Activated CD8-positive, alpha-beta memory T cell treated with anti-CD3 and anti-CD28 coated beads for 48 hours (primary cell): Measurements from ENCODE around the gene HMGN4.
"Not testable (repeated sequence)": the region's sequence is repeated elsewhere in the genome, so short reads cannot be mapped to it uniquely, and the experiment has no call there.

Experiments
- DNase-seq, 3 experiments: peaks; one replicate each; pipeline ENCODE4 v3.0.0-alpha.2; 2020; ENCODE audit warnings: low read depth in 2 of 3, low spot score in 2 of 3

HMGN4 gene

DNA sequence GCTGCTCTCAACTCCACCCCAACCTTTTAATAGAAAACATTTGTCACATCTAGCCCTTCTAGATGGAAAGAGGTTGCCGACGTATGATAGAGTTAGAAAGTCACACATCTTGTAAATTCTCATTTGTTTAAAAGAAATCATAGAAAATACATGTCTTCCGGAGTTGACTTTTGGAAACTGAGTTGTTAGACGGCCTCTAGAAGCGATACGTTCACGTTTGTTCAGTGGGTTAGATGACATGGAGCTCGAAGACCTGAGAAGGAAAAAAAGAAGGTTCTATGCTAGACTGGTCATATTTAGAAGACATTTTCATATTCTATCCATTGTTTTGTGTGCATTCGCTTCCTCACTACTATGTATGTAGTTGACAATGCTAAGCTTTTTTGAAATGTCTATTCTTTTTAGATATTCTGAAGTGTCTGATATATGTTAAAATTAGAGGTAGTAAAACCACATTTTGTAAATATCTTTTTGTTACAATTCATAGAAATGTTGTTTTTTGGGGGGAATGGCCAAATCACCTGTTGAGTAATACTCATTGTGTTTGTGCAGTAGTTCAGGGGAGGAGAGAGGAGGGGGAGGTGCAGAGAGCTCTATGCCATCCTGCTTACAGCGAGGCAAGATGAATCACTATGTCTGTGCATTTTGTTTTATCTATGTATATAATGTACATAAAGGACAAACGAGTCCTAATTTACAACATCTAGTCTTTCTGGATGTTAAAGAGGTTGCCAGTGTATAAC is 15.5 kb upstream of the HMGN4 start:
- not testable (repeated sequence) for DNase-seq

DNA sequence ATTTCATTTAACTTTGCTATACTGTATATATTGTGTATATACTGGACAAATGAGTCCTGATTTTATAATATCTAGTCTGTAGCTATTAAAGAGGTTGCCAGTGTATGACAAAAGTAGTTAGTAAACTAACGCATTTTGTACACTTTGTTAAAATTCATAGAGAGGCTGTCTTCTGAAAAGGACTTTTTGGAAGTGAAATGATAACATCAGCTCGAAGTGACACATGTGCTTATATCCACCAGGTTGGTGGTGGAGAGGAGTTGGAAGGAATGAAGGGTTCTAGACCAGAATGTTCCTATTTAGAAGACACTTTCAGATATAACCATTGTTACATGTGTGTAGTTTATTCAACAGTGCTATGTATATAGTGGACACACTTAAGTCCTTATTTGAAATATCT is 13.9 kb upstream of the HMGN4 start:
- not testable (repeated sequence) for DNase-seq

DNA sequence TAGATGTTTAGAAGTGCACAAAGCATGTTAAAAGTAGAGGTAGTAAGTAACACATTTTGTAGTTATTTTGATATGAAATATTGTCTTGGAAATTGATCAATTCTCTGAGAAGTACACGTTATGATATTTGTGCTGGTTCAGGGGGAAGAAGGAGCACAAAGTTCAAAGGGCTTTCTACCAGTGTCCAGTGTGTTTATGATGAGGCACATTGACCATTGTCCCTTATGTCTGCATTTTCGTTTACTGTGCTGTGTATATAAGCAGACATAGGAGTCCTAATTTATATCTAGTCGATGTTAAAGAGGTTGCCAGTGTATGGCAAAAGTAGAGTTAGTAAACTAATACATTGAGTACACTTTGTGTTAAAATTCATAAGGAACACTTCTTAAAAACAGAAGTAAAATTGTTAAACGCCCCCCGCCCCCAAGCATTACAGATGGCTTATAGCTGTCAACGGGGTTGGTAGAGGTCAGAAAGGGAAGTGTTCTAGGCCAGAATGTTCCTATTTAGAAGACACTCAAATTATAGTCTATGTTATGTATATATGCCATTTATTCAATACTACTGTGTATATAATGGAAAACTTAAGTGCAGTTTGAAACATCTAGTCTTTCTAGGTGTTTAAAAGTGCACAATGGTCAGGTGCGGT is 13.3 kb upstream of the HMGN4 start:
- no peak for DNase-seq

DNA sequence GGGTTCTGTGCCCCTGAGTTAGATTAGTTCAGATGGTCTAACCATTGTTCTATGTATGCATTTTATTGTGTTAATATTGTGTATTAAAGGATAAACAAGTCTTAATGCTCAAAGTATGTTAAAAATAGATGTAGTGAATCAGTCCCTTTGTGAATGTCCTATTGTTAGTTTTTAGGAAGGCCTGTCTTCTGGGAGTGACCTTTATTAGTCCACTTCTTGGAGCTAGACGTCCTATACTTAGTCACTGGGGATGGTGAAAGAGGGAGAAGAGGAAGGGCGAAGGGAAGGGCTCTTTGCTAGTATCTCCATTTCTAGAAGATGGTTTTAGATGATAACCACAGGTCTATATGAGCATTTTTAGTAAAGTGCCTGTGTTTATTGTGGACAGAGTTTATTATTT is 12.3 kb upstream of the HMGN4 start:
- no peak for DNase-seq

DNA sequence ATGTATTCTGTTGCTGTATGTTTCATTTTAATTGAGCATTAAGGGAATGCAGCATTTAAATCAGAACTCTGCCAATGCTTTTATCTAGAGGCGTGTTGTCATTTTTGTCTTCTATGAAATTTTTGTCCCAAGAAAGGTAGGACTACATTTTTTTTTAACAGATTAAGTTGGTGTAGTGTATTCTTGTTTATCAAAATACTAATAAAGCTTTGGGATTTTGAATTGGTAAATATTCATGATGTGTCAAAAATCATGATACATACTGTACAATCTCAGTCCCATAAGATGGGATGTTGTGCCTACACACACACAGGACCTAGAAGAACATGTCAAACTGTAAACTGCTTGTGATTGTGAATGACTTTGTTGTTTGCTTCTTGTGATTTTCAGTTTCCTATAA is 11.2 kb upstream of the HMGN4 start:
- DNase-seq: no peak

DNA sequence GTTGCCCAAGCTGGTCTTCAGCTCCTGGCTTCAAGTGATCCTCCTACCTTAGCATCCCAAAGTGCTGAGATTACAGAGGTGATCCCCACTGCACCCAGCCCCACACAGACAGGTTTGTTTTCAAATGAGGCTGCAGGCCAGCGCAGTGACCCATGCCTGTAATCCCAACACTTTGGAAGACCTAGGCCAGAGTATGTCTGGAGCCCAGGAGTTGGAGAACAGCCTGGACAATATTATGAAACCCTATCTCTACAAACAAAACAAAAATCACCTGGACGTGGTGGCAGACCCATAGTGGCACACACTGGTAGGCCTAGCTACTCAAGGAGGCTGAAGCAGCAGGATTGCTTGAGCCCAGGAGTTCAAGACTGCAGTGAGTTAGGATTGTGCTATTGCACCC is 8.0 kb upstream of the HMGN4 start:
- no peak for DNase-seq

DNA sequence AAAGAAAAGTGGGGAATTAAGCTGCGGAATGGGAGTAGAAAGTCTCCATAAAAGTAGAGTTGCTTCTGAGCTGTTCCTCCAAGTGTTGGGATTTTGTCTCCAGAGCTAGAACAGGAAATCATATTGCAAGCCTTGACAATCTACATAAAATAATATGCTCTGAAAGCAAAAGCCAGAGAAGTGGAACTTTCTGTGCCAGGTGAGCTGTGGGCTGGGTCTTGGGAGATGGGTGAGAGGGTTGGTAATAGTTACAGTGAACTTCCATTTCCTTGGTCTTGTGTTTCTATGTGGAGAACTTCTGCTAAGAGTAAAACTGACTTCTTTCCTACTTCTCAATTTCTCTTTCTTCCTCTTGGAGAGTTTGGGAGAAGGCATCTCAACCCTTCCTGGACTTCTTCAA is 6.3 kb upstream of the HMGN4 start:
- no peak for DNase-seq

DNA sequence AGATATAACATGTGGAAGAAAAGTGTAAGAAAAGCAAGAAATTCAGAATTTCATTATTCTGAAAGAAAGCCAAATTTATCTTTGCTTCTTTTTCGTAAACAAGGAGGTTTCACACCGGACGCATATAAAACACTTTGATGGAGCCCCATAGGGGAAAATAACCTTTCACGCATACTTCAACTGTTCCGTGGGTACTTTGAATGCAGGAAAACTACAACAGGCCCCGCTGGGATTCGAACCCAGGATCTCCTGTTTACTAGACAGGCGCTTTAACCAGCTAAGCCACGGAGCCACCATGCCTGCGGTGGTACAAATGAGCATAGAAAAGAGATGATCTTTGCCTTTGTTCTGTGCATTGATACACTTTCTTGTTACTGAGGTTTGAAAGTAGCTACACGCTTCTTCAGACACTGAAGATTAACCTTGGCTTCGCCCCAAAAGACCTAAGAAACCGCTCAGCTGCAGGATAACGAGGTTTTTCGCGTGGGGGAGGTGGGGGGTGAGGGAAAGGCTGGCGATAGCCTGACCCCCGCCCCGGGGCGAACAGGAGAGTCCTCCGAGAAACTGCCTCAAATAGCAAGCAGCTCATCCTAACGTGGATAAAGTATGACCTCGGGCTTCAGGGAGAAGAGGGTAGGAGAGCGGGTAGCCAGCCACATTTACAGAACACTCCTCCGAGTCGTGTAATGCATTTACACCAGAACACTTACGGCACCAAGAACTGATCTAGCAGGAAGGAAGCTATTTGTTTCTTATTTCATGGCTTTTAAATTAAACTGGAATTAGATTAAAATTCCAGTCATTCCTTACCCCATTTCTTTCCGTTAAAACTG is 5.3 kb upstream of the HMGN4 start:
- DNase-seq: peak; percentile 81 to 99 (median 99)

DNA sequence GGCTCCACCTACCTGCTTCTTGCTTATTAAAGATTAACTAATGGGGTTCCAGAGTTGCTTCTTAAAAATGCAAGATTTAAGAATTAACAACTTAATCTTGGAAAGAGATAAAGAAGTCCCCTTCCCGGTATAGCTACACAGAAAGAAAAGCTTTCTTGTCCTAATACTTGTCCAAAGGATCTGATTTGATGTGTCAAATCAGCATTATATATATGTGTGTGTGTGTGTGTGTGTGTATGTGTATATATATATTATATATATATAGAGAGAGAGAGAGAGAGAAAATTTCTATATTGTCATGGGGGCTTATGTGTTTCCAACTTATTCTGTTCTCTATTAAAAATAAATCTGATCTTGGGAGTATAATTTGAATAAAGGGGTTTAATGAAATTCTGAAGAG is 4.6 kb upstream of the HMGN4 start:
- DNase-seq: no peak

DNA sequence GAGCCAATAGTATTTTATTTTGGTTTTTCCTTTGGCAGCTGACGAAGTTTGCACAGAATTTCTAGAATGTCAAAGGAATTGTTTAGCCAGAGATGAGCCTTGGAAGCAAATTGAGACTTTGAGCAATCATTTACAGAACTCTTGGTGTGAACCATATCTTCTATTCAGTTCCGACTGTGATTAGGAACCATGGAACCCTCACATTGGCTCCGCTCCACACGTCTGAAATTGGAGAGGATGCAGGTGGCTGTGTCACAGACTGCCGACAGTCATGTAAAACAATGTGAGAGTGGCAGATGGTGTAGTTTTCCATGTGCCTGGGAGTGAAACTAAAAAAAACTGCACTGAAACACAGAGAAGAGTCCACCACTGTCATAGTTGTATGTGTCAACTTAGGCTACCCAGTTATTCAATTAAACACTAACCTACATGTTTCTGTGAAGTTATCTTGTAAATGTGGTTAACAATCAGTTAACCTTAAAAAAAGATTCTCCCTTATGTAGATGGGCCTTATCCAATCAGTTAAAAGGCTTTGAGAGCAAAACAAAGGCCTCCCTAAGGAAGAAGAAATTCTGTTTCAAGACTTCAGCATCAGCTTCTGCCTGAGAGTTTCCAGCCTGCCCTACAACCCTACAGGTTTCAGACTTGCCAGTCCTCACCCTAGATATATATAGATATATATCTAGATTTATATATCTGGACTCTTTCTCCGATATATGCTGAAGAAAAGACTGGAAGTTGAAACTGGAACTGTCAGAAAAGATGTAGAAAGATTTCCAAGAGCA is 3.3 kb upstream of the HMGN4 start:
- no peak for DNase-seq

DNA sequence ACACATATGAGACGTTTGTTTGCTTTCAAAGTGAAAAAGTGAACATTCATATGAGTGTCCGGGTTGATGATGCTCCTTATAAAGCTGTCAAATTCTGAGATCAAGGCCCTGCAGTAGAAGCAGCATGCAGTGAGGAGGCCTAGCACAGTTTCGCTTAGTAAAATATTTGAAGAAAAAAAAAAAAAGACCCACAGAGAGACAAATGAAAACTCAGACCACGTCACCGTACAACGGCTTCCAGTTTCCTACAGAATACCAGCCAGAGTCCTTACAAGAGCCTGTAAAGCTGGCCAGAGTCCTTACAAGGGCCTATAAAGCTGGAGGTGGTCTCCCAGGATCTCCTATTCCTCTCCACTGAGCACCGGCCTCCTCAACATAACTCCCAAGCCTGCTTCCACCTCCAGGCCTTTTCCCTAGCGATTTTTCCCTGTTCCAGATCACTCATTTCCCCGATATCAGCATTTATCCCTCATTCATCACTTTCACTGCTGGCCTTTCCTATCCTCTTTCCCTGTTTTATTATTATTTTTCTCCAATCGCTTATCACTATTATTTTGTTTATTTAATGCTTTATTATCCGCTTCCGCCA is 1.5 kb upstream of the HMGN4 start:
- DNase-seq: no peak

DNA sequence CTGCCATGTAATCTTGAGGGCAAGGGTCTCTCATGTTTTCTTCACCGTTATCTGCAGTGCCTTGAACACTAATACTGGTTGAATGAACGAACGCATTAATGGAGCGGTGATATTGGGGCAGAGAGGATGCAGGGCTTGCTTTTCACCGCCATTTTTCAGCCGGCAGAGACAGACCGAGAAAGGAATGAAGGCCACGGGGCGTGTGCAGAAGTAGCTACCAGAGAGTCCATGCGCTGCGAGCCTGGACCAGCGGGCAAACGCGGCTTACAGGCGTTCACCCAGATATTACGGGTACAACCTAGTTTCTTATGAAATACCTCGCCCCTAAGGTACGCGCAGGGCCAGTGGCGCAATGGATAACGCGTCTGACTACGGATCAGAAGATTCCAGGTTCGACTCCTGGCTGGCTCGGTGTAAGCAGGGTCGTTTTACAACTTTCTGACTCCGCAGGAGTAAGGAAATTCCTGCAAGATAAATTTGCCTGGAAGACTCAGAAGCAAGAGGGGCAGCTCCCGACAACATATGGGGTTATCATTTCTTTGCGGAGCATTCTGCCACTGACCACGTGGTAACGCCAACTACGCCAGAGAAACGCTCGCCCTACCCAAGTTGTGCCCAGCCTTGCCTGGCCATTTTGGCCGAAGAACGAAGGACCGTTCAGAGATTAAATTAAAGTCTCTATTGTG is 863 bp upstream of the HMGN4 start:
- peak; percentile 81 to 95 (median 93) for DNase-seq

DNA sequence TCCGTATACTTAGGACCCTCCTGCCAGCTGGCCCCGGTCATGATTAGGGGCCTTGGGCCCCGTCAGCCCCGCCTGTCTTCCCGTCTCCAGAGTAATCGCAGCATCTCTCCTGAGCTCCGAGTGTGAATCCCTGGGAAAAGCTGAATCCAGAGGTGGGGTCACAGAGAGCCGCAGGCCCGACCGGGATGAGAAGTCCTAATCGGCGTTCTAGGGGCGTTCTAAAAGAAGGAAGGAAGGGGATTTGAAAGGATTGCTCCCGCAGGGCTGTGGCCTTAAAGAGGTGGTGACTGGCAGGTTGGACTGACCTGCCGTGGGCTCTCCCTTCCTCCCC is 371 bp downstream of the HMGN4 start:
- no peak for DNase-seq

DNA sequence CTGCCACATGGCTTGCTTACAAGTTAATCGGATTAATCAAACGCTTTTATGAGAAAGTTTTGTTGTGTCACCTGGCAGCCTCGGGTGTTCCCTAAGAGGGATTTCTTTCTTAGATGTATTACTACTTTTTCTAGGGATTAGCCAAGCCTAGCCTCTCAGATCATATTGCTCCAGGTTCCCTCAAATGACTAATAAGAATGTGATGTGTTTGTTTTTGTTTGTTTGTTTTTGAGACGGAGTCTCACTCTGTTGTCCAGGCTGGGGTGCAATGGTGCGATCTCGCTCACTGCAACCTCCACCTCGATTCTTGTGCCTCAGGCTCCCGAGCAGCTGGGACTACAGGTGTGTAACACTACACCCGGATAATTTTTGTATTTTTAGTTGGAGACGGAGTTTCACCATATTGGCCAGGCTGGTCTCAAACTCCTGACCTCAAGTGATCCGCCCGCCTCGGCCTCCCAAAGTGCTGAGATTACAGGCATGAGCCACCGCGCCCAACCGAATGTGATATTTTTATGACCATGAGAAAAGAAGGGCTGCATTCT is 977 bp downstream of the HMGN4 start:
- no peak for DNase-seq

DNA sequence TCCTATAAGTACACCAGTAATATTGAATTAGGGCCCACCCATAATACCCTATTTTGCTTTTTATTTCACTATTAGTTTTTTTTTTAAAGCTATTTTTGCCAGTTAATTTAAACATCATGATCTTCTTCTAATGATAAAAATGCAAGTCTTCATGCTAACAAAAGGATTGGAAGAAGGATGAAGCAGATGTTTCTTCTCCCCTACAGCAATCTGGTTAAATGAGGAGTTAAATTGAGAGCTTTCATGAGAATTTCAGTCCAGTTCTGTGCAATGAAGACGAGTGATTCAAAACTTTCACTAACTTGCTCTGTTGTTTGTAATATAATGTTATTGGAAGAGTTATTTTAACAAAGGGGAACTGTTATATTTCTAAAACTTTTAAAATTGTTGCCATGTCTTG is 3.4 kb downstream of the HMGN4 start:
- no peak for DNase-seq

DNA sequence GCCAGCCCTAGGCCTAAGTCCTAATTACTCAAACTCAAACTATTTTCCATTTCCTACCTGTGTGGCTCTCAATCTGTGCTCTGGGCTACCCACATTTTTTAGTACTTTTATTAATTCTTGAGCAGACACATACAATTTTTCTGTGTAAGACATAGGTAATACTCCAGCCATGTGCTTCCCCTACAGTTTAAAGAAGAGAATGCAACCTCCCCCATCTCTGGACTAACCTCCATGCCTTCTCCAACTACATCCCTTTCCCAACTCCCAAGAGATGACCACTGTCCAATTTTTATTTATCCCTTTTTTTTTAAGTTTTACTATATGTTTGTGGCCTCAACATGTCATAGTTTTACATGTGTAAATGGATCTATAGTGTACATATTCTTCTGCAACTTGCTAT is 5.8 kb downstream of the HMGN4 start:
- no peak for DNase-seq

DNA sequence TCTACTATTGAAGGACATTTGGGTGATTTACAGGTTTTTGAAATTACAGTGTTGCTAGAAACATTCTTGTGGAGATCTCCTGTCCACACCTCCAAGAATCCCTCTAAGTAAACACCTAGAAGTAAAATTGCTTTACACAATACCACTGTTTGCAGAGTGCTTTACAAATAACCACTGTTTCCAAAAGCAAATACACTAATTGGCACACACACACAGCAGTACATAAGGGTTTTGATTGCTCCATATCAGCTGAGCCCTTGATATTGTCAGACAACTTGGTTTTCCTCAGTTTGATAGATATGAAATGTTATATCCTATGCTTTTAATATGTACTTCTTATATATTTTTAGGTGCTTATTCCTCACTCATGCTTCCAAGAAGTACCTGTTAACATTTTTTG is 6.3 kb downstream of the HMGN4 start:
- DNase-seq: no peak

DNA sequence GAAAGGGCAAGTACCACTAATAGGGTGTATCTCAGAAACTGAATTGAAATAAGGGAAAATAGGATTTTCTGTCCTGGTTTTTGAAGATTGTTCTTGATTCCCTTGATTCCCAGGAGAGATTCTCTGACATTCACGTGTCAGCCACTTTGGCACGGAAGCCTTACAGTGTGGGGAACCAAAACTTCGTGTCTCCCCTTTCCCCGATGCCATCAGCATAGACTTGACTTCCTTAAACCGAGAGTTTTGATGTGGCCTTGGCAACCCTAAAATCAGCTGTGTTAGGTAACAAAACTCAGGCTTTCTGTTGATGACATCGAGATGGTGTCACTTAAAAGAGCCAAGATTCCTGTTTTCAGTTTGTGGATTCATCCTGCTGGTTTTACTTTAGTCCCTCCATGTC is 7.5 kb downstream of the HMGN4 start:
- DNase-seq: no peak

DNA sequence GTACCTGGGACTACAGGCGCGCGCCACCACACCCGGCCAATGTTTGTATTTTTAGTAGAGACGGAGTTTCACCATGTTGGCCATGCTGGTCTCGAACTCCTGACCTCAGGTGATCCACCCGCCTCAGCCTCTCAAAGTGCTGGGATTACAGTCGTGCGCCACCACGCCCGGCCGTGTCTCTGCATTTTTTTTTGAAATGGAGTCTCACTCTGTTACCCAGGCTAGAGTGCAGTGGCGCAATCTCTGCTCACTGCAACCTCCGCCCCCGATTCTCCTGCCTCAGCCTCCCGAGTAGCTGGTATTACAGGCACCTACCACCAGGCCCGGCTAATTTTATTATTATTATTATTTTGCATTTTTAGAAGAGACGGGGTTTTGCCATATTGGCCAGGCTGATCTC is 9.2 kb downstream of the HMGN4 start:
- not testable (repeated sequence) for DNase-seq
